ENCODE results near the gene KAT8.
"Not testable (repeated sequence)": the region's sequence is repeated elsewhere in the genome, so short reads cannot be mapped to it uniquely, and the experiment has no call there.

KAT8 gene

GRCh38 chr16:31084584-31085302 lies 32.7 kb upstream of the KAT8 start:
- no peak for DNase-seq

- DNase-seq: no peak
These were observed 32.1 kb upstream of the KAT8 start for GRCh38 chr16:31085411-31085810.

GRCh38 chr16:31085873-31086628 lies 31.4 kb upstream of the KAT8 start:
- no peak for DNase-seq

- no peak for DNase-seq
These were observed 30.9 kb upstream of the KAT8 start for GRCh38 chr16:31086629-31086906.

GRCh38 chr16:31087481-31087880 lies 30.0 kb upstream of the KAT8 start:
- DNase-seq: no peak

- no peak for DNase-seq
These were observed 29.5 kb upstream of the KAT8 start for GRCh38 chr16:31087971-31088370.

GRCh38 chr16:31088459-31089183 lies 28.8 kb upstream of the KAT8 start, which contains the start of gene PRSS53:
Gene PRSS53 (minus strand): TSS chr16:31088943. CDS start chr16:31088809, 134 bp downstream.
- no peak for DNase-seq

GRCh38 chr16:31089199-31089598 lies 28.3 kb upstream of the KAT8 start:
- no peak for DNase-seq

- no peak for DNase-seq
These were observed 26.9 kb upstream of the KAT8 start for GRCh38 chr16:31090540-31090939.

GRCh38 chr16:31092330-31092729 lies 25.1 kb upstream of the KAT8 start:
- no peak for DNase-seq

GRCh38 chr16:31093132-31093703 lies 24.2 kb upstream of the KAT8 start:
- no peak for DNase-seq

- DNase-seq: no peak
These were observed 23.4 kb upstream of the KAT8 start for GRCh38 chr16:31094088-31094423.

- DNase-seq: peak; percentile 76 to 96
These were observed 22.9 kb upstream of the KAT8 start, which contains the start of gene VKORC1 for GRCh38 chr16:31094424-31095120. Gene VKORC1 (minus strand): TSS chr16:31094797. CDS start chr16:31094729, 68 bp downstream.

GRCh38 chr16:31099860-31100638 lies 17.4 kb upstream of the KAT8 start:
- no peak for DNase-seq

GRCh38 chr16:31100876-31101641 lies 16.4 kb upstream of the KAT8 start:
- DNase-seq: not testable (repeated sequence)

- peak; percentile 63 to 67 for DNase-seq
These were observed 11.7 kb upstream of the KAT8 start for GRCh38 chr16:31105677-31106213.

- no peak for DNase-seq
These were observed 10.7 kb upstream of the KAT8 start for GRCh38 chr16:31106509-31107464.

- DNase-seq: no peak
These were observed 10.0 kb upstream of the KAT8 start for GRCh38 chr16:31107465-31107867.

GRCh38 chr16:31108035-31108793 lies 9.2 kb upstream of the KAT8 start, which contains the start of gene BCKDK:
Gene BCKDK (plus strand): TSS chr16:31108386. CDS start chr16:31109224, 838 bp downstream.
- DNase-seq: peak; percentile 20 to 22
